GM21576 (cell line): ENCODE data around the gene ZBTB3.
"Not testable (repeated sequence)": the region's sequence is repeated elsewhere in the genome, so short reads cannot be mapped to it uniquely, and the experiment has no call there.

Experiments
- ATAC-seq: cut with Tn5 transposase; IDR thresholded peaks from one replicate; pipeline ENCODE4 v1.9.1; 2021; ENCODE audit warnings: mild to moderate bottlenecking, moderate library complexity; ENCODE audit not compliant: unreplicated experiment

ZBTB3 gene

DNA sequence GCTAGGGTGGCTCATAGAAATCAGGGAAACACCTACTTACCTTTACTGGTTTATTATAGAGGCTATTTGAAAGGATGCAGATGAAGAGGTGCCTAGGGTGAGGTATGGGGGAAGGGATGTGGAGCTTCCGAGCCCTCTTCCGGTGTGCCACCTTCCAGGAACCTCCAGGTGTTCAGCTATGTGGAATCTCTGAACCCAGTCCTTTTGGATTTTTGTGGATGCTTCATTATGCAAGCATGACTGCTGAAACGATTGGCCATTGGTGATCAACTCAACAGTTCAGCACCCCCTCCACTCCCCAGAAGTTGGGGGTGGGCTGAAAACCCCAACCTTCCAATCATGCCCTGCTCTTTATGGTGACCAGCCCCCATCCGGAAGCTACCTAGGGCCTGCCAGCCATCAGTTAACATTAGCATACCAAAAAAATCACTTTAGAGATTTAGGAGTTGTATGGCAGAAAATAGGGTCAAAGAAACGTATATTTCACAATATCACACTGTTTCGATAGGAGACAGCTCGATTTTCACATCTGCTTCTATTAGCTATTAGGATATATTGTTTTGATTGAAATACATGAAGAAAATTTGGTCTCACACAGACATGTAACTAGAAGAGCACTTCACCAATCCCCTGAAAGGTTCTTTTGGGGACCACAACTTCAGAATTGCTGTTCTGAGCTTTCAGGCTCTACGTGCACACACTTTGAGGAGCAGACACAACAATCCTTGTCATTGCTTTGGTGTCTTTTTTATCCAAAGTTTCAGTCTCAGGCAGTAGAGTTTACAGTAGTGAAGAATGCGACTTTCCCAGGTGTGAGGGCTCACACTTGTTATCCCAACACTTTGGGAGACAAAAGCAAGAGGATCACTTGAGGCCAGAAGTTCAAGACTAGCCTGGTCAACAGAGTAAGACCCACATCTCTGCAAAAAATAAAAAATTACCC is 4.2 kb upstream of the ZBTB3 start:
- ATAC-seq, result no peak

GRCh38 chr11:62755086-62755615 is 1.2 kb upstream of the ZBTB3 start:
- no peak for ATAC-seq

DNA sequence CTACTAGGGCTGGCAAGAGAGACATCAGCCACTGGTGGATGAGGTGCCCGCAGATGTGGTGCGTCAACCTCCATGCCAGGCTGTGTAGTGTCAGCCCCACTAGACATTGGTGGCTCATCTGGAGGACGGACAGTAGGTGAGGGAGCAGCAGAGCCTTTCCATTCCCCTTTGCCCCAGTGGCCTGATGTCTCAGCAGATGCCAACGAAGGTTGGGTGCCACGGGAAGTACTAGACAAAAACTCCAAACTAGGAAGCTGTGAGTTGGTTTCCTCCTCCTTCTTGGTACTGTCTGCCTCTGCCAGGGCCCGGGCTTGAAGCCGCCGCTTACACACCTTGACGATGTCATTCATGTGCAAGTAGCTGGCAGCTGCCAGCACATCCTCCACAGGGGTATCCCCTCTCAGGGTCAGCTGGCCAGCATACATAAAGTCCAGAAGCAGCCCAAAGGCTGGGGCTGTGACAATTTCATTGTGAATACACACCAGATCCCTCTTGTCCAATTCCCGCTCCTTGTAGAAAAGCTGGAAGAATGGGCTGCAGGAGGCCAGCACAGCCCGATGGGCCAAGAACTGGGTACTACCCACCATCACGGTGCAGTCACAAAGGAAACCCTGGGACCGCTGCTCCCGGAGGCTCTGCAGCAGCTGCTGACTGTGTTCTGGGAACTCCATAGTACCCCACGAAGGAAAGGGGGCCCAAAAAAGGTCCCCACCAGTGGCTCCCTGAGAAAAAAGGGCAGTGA is 795 bp downstream of the ZBTB3 start:
- no peak for ATAC-seq

GRCh38 chr11:62752177-62752785 is 1.7 kb downstream of the ZBTB3 start:
- ATAC-seq, result no peak

DNA sequence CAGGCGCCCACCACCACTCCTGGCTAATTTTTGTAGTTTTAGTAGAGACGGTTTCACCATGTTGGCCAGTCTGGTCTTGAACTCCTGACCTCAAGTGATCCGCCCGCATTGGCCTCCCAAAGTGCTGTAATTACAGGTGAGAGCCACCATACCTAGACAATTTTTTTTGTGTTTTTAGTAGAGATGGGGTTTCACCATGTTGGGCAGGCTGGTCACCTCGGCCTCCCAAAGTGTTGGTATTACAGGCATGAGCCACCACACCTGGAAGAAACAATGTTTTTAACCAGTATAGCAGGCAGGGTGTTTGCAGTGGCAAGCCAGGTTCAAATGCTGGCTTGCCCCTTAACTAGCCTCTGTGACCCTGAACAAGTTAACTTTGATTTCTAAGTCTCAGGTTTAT is 4.0 kb downstream of the ZBTB3 start:
- ATAC-seq, result not testable (repeated sequence)

DNA sequence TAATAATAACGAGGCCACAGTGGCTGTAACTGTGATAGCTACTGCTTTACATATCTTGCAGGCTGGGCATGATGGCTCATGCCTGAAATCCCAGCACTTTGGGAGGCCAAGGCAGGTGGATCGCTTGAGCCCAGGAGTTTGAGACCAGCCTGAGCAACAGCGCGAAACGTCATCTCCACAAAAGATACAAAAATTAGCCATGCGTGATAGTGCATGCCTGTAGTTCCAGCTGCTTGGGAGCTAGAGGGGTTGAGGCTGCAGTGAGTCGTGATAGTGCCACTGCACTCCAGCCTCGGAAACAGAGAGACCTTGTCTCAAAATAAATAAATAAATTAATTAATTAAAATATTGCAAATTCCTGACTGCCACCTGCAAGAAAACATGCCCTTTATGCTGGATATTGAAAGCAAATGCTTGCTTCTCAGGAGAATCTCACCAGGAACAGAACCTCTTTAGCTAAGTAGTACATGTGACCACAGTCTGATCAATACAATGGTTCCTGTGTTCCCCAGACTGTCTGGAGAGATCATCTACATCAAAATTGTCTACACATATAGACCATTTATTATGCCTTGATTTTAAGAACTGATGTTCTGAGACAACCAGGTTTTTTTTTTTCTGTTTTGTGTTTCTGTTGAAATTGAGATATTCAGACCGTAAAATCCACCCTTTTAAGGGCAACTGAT is 6.3 kb downstream of the ZBTB3 start:
- ATAC-seq, result no peak

DNA sequence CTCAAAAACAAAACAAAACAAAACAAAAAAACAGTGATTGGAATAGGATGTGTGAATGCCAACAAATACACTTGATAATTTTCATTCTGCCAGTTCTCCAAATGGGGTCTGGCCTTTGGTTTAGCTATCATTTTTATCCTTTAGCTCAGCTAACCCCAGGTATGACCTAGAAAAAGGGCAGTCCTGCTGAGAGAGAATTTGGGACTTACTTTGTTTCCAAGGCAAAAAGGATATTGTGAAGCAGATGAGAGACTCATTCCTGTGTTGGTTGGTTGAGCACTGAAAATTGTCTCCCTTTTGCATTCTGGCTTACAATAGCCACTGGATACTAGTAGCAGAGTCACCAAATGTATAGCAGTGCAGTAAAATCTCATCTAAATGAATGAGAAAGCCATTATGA is 16.8 kb downstream of the ZBTB3 start:
- ATAC-seq, result no peak

DNA sequence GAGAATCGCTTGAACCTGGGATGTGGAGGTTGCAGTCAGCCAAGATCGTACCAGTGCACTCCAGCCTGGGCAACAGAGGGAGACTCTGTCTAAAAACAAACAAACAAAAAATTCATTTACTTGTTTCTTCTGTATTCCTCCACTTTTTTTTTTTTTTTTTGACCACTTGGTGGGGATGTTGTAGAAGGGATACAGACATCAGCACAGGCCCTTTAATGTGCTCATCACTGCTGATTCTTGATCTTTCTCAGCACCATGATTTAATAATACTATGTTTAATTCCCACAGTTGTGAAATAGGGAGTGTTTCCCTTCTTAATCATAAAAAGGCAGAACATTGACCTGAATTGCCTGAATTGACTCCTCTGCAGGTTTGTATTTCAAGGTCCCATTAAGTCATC is 21.1 kb downstream of the ZBTB3 start:
- ATAC-seq, result no peak

DNA sequence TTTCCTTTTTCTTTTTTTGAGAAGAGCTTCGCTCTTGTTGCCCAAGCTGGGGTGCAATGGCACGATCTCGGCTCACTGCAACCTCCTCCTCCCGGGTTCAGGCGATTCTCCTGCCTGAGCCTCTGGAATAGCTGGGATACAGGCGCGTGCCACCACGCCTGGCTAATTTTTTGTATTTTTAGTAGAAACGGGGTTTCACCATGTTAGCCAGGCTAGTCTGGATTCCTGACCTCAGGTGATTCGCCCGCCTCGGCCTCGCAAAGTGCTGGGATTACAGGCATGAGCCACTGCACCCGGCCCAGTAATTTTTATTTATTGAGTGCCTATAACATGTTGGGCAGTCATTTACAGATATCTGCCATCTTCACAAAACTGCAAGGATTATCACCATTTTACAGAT is 23.9 kb downstream of the ZBTB3 start:
- not testable (repeated sequence) for ATAC-seq

GRCh38 chr11:62728171-62728988 is 25.6 kb downstream of the ZBTB3 start, which contains the start of gene TTC9C:
Gene TTC9C (plus strand): TSS chr11:62728486. CDS start chr11:62728849, 363 bp downstream.
- peak; percentile 16 for ATAC-seq

DNA sequence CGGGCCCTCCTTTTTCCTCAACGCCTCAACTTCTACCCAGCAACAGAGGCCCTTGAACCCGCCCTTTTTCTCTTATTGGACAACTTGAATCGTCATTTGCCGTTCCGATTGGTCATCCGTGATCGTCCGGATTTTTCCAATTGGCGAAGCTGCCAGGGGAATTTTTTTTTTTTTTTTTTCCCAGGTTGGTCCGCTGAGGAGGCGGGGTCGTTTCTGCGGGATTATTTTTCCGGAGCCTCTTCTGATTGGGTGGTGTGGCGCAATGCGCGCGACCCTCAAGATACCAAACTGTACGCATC is 26.1 kb downstream of the ZBTB3 start:
- peak; percentile 54 for ATAC-seq

GRCh38 chr11:62727165-62727871 is 26.6 kb downstream of the ZBTB3 start, which contains the start of gene HNRNPUL2:
Gene HNRNPUL2 (minus strand): TSS chr11:62727457. CDS start chr11:62727156, 301 bp downstream.
- peak; percentile 64 for ATAC-seq

- ATAC-seq, result no peak
Measured at GRCh38 chr11:62726915-62727164, 27.1 kb downstream of the ZBTB3 start.

DNA sequence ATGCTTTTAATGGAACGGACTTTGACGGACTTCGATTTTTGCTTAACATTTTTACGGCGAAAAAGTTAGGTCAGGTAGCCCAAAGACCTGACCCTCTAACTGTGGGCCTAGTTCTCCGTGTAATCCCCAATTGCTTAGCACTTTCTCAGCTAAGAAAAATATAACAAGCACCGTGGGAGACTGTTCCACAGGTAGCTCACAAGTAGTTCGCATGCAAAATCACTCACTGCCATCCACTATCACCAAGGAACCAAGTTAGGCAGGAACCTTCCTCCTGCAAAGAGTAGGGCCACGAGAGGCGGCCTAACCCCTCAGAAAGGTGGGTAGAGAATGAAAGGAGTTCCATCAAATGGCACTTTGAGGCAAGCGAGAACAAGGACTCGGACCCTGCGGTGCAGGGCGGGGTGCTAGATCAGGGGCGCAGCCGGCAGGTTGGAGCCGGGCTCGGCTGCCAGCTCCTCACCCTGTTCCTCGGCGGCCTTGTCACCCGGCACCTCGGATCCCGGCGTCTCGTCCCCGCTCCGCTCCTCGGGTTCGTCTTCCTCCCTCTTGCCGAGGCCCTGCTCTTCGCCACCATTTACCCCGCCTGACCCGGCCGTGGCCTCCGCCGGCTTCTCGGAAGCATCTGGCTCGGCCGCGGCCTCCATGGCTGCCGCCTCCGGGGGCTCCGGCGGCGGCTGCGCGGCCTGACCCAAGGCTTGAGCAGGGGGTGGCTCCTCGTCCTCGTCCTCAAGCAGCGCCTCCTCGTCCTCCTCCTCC is 27.6 kb downstream of the ZBTB3 start:
- peak; percentile 1 for ATAC-seq

DNA sequence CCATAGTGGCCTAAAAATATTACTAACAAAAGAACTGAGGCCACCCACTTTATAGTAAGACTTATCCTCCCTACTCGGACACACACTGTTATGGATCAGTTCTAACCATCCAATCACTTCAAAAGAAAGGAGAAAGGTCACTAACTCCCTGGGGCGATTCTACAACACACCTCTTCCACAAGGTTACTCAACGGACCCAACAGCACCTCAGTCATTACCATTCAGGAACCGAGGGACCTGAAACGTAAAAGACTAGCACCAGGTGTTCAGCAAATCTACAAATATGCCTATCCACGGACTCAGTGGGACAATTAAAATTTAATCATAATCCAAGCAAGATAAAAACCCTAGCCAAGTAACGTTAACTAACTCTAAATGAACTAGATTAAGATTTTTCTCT is 28.3 kb downstream of the ZBTB3 start:
- ATAC-seq, result no peak

GRCh38 chr11:62724171-62724570 is 29.8 kb downstream of the ZBTB3 start:
- ATAC-seq, result no peak

DNA sequence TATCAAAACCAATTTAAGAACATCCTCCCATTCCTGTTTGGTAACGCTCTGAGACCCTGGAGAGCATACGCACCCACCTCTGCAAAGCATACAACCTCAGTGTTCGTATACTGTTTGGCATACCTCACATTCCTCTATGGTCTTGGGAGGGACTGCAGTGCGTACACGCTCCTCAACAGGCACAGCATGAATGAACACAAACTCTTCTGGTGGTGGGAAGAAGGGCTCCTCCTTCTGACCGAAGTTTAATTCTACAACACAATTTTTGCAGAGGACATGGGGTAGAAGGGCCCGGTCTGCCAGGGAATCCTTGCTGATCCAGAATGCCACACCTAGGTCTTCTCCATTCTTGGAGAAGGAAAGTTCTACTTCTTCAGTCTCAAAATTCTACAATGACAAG is 32.0 kb downstream of the ZBTB3 start:
- no peak for ATAC-seq

GRCh38 chr11:62719302-62719978 is 34.5 kb downstream of the ZBTB3 start:
- ATAC-seq, result no peak
